GM18873 (cell line): ENCODE results near the gene SLC16A13.

Experiments used
- ATAC-seq: cut with Tn5 transposase; IDR thresholded peaks from one replicate; pipeline ENCODE4 v1.9.1; 2021; ENCODE audit warnings: mild to moderate bottlenecking, moderate library complexity, moderate number of reproducible peaks; ENCODE audit not compliant: unreplicated experiment, low FRiP score

Gene SLC16A13

GRCh38 chr17:7011942-7012254 is 23.9 kb upstream of the SLC16A13 start:
- ATAC-seq, result no peak

- peak; percentile 57 for ATAC-seq
These were observed 21.4 kb upstream of the SLC16A13 start for GRCh38 chr17:7014261-7014994.

DNA sequence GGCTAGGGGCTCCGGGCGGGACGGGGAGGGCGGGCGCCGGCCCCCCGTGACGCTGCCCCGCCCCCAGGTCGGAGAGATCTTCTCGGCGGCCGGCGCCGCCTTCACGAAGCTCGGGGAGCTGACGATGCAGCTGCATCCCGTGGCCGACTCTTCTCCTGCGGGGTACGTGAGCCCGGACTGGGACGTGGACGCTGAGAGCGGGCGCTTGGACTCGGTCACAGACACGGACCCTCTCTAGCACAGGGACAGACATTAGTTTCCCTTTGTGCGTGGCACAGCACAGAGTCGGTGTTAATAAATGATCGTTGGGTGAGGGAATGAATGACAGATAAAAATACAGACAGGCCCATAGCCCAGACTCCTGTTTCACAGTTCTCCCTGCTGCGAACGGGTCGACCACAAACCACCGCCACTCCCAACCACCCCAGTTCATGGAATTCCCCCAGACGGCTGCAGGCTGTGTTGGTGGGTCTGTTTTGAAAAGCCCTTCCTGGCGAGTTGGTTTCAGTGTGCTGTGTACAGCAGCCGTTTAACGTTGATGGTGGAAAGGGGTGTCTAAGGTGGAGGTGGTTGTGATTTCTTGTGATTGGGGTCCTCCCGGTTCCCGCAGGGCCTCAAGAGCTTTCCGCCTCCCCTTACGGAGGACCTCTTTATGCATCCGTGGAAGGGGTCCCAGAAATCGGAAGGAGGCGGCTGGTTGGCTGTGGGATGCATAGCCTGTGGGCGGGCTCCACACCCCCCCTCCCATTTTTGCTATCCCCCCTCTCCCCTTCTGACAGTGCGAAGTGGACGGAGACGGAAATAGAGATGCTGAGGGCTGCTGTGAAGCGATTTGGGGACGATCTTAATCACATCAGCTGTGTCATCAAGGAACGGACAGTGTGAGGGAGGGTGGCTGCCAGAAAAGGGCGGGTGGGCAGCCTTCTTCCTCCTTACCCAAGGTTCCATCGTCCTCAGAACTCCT is 20.5 kb upstream of the SLC16A13 start:
- ATAC-seq, result peak; percentile 26

DNA sequence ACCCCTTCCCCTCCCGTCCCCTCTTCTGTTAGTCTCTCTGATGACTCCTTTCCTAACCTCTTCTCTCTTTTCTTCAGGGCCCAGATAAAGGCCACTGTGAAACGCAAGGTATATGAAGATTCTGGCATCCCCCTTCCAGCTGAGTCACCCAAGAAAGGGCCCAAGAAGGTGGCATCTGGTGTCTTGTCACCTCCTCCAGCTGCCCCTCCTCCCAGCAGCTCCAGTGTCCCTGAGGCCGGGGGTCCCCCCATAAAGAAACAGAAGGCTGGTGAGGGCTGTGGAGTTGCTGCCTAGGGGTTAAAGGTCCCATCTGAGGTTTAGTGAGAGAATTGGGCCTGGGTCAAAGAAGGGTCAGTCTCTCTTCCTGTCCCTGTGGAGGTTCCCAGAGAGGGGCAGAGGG is 19.4 kb upstream of the SLC16A13 start:
- no peak for ATAC-seq

DNA sequence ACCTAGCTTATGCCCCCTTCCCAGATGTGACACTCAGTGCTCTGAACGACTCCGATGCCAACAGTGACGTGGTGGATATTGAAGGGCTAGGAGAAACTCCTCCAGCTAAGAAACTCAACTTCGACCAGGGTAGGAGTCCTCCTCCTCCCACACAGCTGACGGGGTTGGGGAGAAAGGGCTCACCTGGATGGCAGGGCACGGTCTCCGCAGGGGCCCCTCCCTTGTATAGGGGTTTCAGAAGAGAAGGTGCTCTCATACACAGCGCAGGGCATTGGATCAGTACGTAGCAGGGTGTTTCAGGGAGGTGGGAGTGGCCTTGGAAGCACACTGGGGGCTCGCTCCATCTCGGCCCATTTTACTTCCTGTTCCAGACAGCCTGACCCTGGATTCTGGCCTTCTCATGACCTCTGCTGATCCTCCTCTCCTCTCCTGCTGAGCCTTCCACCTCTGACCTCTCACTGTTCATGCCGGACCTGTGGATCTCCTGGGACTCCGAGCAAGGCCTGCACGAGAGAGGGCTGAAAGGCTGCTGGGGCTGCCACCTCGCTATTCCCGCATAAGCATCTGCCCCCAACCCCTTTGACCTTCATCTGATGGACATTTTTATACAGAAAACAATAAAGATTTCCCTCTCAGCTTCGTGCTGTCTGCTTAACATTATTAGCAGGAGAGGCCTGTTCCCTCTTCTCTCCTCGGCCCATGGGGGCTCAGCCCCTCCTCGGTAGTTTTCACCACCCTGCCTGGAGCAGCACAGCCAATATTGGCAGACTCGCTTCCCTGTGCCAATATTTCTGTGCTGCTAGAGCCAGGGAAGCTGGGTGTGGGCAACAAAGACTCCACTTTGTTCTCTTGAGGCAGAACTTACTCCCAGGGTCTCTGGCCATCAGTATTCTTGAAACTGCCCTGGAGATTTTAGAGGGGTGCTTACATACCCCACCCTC is 18.7 kb upstream of the SLC16A13 start:
- ATAC-seq, result no peak

DNA sequence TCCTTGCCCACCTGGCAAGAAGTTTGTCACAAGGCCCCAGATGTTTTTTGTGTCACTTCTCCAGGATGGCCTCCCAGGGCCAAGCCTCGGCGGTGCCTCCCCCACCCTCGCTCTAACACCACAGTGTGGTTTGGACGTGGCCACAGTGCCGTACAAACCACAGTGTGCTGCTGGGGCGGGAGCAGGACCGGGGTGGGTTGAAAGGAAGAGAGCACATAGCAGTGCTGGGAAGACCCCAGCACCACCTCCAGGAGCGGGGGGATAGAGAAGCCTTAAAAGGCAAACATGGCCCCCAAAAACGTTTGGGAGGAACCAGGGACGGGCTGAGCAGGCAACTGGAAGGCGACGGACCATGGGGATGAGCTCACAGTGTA is 18.0 kb upstream of the SLC16A13 start:
- no peak for ATAC-seq

DNA sequence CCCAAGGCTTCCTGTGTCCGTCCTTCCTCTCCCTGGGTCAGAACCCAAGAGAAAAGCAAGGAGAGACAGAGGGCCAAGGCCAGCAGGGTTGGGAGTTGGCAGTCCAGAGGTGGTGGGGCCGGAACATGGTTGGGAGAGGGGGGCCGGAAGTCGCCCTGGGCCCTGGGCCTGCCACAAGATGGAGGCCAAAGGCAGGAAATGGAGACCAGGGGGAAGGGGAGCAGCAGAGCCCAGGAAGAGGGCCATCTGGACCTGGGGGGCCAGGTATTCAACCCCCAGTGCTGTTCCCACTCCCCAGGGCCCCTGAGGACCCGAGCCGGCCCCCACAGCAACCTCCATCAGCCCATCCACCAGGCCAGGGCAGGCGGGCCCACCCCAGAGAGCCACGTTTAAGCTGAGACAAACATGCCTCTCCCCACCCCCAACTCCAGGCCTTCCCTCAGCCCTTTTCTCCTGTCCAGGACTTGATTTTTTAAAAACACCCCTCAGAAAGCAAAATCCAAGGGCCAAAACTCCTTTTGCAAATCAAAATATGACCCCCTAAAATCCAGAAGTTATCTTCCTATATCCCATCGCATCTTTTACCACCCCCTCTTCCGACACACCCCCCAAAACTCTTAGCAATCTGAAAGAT is 17.4 kb upstream of the SLC16A13 start:
- ATAC-seq, result no peak

GRCh38 chr17:7019367-7019766 is 16.4 kb upstream of the SLC16A13 start:
- no peak for ATAC-seq

- ATAC-seq, result no peak
These were observed 15.8 kb upstream of the SLC16A13 start for GRCh38 chr17:7019839-7020519.

DNA sequence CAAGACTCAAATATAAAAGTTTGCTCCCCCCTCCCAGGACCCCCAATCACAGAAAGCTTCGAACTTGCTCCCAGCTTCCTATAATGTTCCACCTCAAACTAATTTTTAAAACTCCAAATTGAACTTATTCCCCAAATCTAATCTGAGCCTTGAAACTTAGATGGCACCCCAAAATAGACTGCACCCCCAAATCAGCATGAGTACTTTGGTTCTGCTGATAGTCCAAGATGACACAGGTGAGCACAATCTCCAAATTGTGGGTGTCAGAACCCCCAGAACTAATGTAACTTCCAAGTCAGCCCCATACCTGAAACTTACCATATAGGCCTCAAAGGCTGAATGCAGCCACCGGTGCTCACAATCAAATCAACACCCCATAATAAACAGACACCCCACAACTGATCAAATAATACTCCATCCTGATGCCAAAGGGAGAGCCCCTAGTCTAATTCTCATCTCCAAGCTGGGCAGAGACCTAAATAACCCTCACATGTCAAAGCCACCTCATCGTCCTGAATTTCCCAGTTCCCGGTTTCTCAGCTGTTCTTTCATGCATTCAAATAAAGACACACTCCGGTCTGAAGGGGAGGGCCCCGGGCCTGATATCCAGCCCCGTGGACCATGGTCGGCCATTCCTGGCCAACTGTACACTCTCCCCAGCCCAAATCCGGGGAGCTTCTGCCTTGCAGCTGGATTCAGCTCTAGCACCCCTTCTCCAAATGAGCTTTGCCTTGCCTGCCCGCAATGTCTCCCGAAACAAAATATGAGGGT is 14.7 kb upstream of the SLC16A13 start:
- no peak for ATAC-seq

DNA sequence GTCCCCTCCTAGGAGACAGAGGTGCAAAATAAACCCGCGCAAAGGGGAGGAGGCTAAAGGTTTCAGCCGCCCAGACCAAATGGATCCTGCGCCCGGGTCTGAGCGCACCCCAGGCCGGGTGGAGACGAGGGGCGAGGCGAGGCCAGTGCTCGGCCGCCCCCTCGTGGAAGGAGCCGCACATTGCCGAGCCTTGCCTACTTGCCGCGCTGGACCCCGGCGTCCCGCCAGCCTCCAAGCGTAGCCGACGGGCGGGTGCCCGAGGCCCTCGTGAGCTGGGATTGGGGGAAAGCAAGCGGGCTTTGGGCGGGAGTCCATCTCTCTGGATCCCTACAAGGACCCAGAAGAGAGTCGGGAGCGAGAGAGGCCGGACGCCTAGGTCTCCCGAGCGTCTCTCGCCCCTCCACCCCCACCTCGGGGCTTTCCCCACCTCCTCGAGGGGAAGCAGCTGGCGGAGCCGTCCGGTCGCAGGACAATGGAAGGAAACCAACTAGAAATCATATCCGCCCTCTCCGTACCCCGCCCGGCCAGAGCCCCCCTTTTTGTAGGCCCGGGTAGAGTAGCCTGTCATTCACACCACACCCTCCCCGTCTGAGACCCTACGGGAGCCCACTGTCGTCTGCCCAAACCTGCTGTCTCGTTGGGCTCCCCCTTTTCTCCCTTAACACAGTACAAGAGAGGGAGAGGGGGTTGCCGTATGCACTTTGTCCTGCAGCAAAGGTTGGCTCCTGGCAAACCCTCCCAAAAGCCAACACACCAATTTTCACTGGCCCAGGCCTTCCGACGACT is 13.6 kb upstream of the SLC16A13 start:
- no peak for ATAC-seq

DNA sequence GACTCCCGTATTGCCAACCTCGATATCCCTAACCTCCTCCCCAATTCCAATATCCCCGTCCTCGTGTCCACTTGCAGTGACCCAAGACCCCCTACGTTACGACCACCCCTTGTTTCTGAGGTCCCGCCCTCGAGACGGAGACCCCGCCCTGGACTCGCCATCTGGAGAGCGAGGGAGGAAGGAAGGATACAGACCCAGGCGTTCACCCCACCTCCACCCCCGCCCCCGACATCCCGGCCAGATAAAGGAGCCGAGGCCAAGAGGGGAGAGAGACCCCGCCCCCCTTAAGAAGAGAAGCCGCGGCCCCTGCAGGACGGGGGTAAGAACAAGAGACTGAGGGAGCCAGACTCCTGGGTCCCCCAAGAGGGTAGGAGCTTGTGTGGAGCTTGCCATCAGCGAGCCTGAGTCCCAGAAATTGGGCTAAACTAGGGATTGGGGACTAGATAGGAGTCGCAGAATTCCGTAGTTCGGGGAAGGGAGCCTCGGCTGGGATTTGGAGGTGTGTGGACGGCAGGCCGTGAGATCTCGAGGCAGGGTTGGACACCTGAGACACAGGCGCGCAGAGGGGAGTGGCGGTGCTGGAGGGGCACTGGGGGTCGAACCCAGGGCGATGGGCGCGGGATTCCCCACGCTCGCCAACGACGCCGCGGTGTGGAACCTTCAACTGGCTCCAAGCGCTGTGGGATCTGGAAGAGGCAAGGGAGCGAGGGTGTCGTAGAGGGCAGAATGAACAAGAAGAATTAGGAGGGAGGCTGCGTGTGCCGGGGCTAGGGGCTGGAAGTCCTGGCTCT is 12.8 kb upstream of the SLC16A13 start, which contains the start of gene BCL6B:
Gene BCL6B, plus strand, starts transcription at position 270 of the 791 bp plus-strand sequence. CDS start 622 bp downstream, outside the sequence.
- no peak for ATAC-seq

DNA sequence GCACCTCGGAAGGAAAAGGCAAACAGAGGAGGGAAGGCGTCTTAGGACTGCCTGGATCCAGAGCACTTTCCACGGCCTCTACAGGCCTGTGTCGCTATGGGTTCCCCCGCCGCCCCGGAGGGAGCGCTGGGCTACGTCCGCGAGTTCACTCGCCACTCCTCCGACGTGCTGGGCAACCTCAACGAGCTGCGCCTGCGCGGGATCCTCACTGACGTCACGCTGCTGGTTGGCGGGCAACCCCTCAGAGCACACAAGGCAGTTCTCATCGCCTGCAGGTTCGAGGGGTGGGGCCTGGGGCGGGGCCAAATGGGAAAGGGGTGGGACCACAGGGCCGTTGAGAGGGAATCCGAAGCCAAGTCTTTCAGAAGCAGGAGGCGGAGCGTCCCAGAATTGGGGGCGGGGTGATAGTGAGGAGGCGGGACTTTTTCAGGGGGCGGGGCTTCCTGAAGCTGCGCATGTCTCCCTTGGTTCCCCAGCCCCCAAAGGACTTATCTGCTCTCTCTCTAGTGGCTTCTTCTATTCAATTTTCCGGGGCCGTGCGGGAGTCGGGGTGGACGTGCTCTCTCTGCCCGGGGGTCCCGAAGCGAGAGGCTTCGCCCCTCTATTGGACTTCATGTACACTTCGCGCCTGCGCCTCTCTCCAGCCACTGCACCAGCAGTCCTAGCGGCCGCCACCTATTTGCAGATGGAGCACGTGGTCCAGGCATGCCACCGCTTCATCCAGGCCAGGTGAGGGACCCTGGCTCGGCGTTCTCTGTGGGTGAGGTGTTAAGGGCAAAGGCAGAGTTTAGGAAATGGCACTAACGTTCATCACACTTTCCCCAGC is 12.0 kb upstream of the SLC16A13 start:
- ATAC-seq, result no peak

DNA sequence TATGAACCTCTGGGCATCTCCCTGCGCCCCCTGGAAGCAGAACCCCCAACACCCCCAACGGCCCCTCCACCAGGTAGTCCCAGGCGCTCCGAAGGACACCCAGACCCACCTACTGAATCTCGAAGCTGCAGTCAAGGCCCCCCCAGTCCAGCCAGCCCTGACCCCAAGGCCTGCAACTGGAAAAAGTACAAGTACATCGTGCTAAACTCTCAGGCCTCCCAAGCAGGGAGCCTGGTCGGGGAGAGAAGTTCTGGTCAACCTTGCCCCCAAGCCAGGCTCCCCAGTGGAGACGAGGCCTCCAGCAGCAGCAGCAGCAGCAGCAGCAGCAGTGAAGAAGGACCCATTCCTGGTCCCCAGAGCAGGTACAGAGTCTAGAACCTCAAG is 11.4 kb upstream of the SLC16A13 start:
- ATAC-seq, result no peak

- no peak for ATAC-seq
These were observed 10.6 kb upstream of the SLC16A13 start for GRCh38 chr17:7025245-7025644.

DNA sequence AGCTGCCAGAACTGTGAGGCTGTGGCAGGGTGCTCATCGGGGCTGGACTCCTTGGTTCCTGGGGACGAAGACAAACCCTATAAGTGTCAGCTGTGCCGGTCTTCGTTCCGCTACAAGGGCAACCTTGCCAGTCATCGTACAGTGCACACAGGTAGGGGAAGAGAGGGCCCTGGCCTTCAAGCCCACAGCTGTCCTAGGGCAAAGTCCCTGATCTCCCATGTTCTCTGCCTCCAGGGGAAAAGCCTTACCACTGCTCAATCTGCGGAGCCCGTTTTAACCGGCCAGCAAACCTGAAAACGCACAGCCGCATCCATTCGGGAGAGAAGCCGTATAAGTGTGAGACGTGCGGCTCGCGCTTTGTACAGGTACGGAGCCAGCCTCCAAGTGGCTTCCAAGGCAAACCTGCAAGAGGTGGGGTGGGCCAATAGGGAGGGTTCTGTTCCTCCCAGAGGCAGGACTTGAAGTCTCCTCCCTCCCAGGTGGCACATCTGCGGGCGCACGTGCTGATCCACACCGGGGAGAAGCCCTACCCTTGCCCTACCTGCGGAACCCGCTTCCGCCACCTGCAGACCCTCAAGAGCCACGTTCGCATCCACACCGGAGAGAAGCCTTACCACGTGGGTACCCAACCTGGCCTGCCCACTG is 9.2 kb upstream of the SLC16A13 start:
- ATAC-seq, result no peak
